Spleen (tissue), 11 donors: ENCODE measurements around the gene COL4A3. TPM values are rescaled to one million over a fixed set of nuclear protein-coding genes. Genes with fewer than 3 reads are reported as not detected.
A peak's percentile ranks its signal among the peaks of the same experiment; 100 is the strongest.

ENCODE experiments used
- DNase-seq: peaks from one replicate; pipeline ENCODE4 v3.0.0-alpha.2; 2020
- H3K27ac ChIP-seq, 8 donors: fragments of 200-600 bp; sonication (generic) in 7 of 8; 1 replicate in 4 of 8; 2 replicates in 4 of 8; pipeline versions ENCODE4 v1.5.0 to v1.8.0; 2016 to 2021; ENCODE audit warnings: inconsistent platforms in 4 of 8, mild to moderate bottlenecking in 4 of 8, moderate library complexity in 1 of 8
- H3K27me3 ChIP-seq, 7 donors: fragments of 200-600 bp; sonication (generic) in 6 of 7; replicated peaks in 1 of 7; 1 replicate in 4 of 7; 2 replicates in 3 of 7; pipeline versions ENCODE4 v1.5.0 to v1.8.0; 2016 to 2021; ENCODE audit warnings: inconsistent platforms in 3 of 7, mild to moderate bottlenecking in 1 of 7
- H3K36me3 ChIP-seq, 6 donors: fragments of 200-600 bp; sonication (generic) in 5 of 6; 1 replicate in 4 of 6; 2 replicates in 2 of 6; pipeline versions ENCODE4 v1.5.0 to v1.8.0; 2016 to 2021; ENCODE audit warnings: inconsistent platforms in 2 of 6
- H3K4me1 ChIP-seq, 6 donors: fragments of 200-600 bp; sonication (generic) in 5 of 6; 1 replicate in 3 of 6; 2 replicates in 3 of 6; pipeline versions ENCODE4 v1.5.0 to v1.8.0; 2016 to 2021; ENCODE audit warnings: inconsistent platforms in 3 of 6
- H3K4me3 ChIP-seq, 8 donors: fragments of 200-600 bp; sonication (generic) in 7 of 8; 1 replicate in 4 of 8; 2 replicates in 4 of 8; pipeline versions ENCODE4 v1.5.0 to v1.8.0; 2016 to 2021; ENCODE audit warnings: inconsistent platforms in 4 of 8, mild to moderate bottlenecking in 4 of 8, moderate library complexity in 2 of 8
- H3K9me3 ChIP-seq, 8 donors: fragments of 200-600 bp; sonication (generic) in 7 of 8; 1 replicate in 4 of 8; 2 replicates in 4 of 8; pipeline versions ENCODE4 v1.5.0 to v1.8.0; 2016 to 2021; ENCODE audit warnings: inconsistent platforms in 4 of 8
- POLR2A ChIP-seq, 3 donors: fragments of 450-650 bp; IDR thresholded peaks; one replicate each; pipeline ENCODE4 v1.5.1; 2017; ENCODE audit warnings: antibody characterized with exemption in 3 of 3, mild to moderate bottlenecking in 1 of 3
- POLR2AphosphoS5 ChIP-seq, 3 donors: sonication (generic); formaldehyde crosslinking; IDR thresholded peaks; one replicate each; pipeline ENCODE4 v1.5.1; 2017; ENCODE audit warnings: antibody characterized with exemption in 3 of 3
- WGBS, 5 donors: extraction: QIAGEN DNeasy Blood & Tissue Kit in 3 of 5; methylation state at CpG; one replicate each; pipeline versions ENCODE4 v1.1.5 to v1.1.7; 2013 to 2018; 5-methylcytosine and 5-hydroxymethylcytosine counted together
- intact Hi-C: fragments of 100-400 bp; cut with DNase I; formaldehyde crosslinking; loops from one replicate; pipeline ENCODE4 v1.15.0; 2023; ENCODE audit warnings: low total_unique reads
- polyA plus RNA-seq, 3 donors: library from polyadenylated mRNA; stranded (reverse); fragments of 200-250 nt; gene quantifications; one replicate each; pipeline ENCODE4 v1.2.1, GENCODE V29; 2013
- total RNA-seq, 7 donors: library from RNA; depleted of rRNA in 3 of 7; stranded (reverse); fragments of >200 nt in 3 of 7; fragmentation: NEBNext Ultra II Directional in 4 of 7; extraction: Animal tissue kit (Norgen Biotek cat#: 25700) in 4 of 7; gene quantifications; one replicate each; pipeline versions ENCODE4 v1.1.0 to v1.2.1, GENCODE V29; 2016 to 2021
- TF ChIP-seq, protein P1 (sequence below), 11 experiments: fragments of 200-600 bp in 7 of 11; fragments of 450-650 bp in 4 of 11; sonication (generic) in 4 of 11; IDR thresholded peaks in 8 of 11; conservative IDR thresholded peaks in 3 of 11; 1 replicate in 7 of 11; 2 replicates in 4 of 11; pipeline versions ENCODE4 v1.4.0 to v1.8.0; 2016 to 2021; ENCODE audit warnings: antibody characterized with exemption in 11 of 11, inconsistent platforms in 4 of 11, mild to moderate bottlenecking in 1 of 11
- donor health status: healthy with polysubstance abuse.
- donor health status: DM: no; HTN: no; CAD: no; lungs with moderate emphysema.
- donor health status: DM: no; HTN: no; CAD: no.
- donor health status: Bipolar disorder and iron deficiency.
- donor health status: healthy.
- donor health status: DM: no; HTN: no; CAD: no.
- donor health status: DM: yes; HTN: yes; CAD: no.

The COL4A3 gene
- total and polyA plus RNA-seq, 10 donors = 6.1 to 38.5 (median 23.2) TPM

- intact Hi-C loops = no loop called here
- no peak for DNase-seq
- no peaks in the 10 kb centered on the region for H3K36me3 ChIP-seq
- H3K27ac ChIP-seq = no peak overlapping the region
- TF ChIP-seq, protein P1, sequence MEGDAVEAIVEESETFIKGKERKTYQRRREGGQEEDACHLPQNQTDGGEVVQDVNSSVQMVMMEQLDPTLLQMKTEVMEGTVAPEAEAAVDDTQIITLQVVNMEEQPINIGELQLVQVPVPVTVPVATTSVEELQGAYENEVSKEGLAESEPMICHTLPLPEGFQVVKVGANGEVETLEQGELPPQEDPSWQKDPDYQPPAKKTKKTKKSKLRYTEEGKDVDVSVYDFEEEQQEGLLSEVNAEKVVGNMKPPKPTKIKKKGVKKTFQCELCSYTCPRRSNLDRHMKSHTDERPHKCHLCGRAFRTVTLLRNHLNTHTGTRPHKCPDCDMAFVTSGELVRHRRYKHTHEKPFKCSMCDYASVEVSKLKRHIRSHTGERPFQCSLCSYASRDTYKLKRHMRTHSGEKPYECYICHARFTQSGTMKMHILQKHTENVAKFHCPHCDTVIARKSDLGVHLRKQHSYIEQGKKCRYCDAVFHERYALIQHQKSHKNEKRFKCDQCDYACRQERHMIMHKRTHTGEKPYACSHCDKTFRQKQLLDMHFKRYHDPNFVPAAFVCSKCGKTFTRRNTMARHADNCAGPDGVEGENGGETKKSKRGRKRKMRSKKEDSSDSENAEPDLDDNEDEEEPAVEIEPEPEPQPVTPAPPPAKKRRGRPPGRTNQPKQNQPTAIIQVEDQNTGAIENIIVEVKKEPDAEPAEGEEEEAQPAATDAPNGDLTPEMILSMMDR (IDR thresholded peaks at IDR 0.05 in 8 of 11, conservative IDR thresholded peaks at IDR 0.05 in 3 of 11) = no peak
- no peaks in the 10 kb centered on the region for H3K27me3 ChIP-seq
- H3K9me3 ChIP-seq = peaks cover 0 to 20% (median 2%) of the 10 kb centered on the region in 8 donors
- 81 to 98% (median 89%) methylated on average over 2 of the region's 2 CpGs for WGBS, 5 donors
- H3K4me1 ChIP-seq = no peaks in the 10 kb centered on the region
- H3K4me3 ChIP-seq = no peak overlapping the region
Observed at GRCh38 chr2:227317834-227318233, 153.4 kb downstream of the COL4A3 start.

- TF ChIP-seq POLR2AphosphoS5 (IDR thresholded peaks at IDR 0.05) (no peak), POLR2A (IDR thresholded peaks at IDR 0.05) (no peak)
- TF ChIP-seq, protein P1 (IDR thresholded peaks at IDR 0.05 in 8 of 11, conservative IDR thresholded peaks at IDR 0.05 in 3 of 11) = no peak
- 79 to 91% (median 87%) methylated on average over 13 to 33 of the region's 33 CpGs for WGBS, 5 donors
Observed at GRCh38 chr2:227320305-227321094, 156.1 kb downstream of the COL4A3 start.

DNA sequence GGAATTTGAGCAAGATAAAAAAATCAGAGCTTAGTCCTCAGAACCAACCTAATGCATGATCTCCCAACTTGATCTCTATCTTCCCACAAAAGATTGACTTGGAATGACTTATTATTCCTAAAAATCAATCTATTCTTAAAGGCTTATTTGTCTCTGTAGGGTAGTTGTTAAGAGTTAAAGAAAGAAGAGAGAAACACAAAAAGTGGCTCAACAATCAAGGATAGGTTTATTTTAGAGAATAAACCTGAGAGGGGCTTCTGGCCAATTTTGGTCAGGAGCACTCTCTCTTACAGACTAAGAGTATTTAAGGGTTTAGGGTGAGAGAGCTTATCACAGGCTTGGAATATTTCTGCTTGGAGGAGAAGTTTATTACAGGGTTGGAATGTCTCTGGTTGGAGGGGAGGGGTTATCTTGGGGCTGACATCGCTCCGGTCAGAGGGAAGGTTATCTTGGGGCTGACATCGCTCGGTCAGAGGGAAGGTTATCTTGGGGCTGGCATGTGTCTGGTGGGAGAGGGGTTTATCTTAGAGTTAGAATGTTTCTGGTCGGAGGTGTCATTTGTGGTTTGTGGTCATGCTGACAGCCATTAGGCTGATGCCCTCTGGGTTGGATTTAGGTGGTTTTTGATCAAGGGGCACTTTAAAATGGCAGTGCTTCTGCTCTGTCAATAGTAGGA is 158.2 kb downstream of the COL4A3 start:
- no peaks in the 10 kb centered on the region for H3K36me3 ChIP-seq
- peaks cover 5 to 30% (median 26%) of the 10 kb centered on the region in 6 donors for H3K4me1 ChIP-seq
- H3K27ac ChIP-seq = no peak overlapping the region
- H3K27me3 ChIP-seq = no peaks in the 10 kb centered on the region
- DNase-seq = no peak
- H3K4me3 ChIP-seq = no peak overlapping the region
- TF ChIP-seq POLR2AphosphoS5 (IDR thresholded peaks at IDR 0.05) (no peak), POLR2A (IDR thresholded peaks at IDR 0.05) (no peak)
- TF ChIP-seq, protein P1 (IDR thresholded peaks at IDR 0.05 in 8 of 11, conservative IDR thresholded peaks at IDR 0.05 in 3 of 11) = no peak
- H3K9me3 ChIP-seq = peaks cover 0 to 18% (median 1%) of the 10 kb centered on the region in 8 donors
- WGBS, 5 donors = 75 to 89% (median 87%) methylated on average over 5 of the region's 5 CpGs
- intact Hi-C loops = no loop called here

More at GRCh38 chr2:227320305-227321094, 156.1 kb downstream of the COL4A3 start:
- Histone ChIP-seq H3K36me3 (no peaks in the 10 kb centered on the region), H3K4me1 (peaks cover 4 to 9% (median 7%) of the 10 kb centered on the region in 6 donors), H3K27me3 (no peaks in the 10 kb centered on the region), H3K9me3 (peaks cover 0 to 20% (median 2%) of the 10 kb centered on the region in 8 donors), H3K27ac (no peak overlapping the region), H3K4me3 (no peak overlapping the region)
- intact Hi-C loops = no loop called here
- DNase-seq = peak; percentile 78

- Histone ChIP-seq H3K27me3 (no peaks in the 10 kb centered on the region), H3K9me3 (peaks cover 0 to 15% (median 0%) of the 10 kb centered on the region in 8 donors), H3K4me1 (peaks cover 5 to 42% (median 30%) of the 10 kb centered on the region in 6 donors), H3K36me3 (peaks cover 0 to 5% (median under 1%) of the 10 kb centered on the region in 6 donors), H3K4me3 (no peak overlapping the region), H3K27ac (no peak overlapping the region)
- DNase-seq = no peak
- intact Hi-C loops = no loop called here
- TF ChIP-seq, protein P1 (IDR thresholded peaks at IDR 0.05 in 8 of 11, conservative IDR thresholded peaks at IDR 0.05 in 3 of 11) = no peak
- TF ChIP-seq POLR2AphosphoS5 (IDR thresholded peaks at IDR 0.05) (no peak), POLR2A (IDR thresholded peaks at IDR 0.05) (no peak)
- 90 to 96% (median 95%) methylated on average over 4 of the region's 4 CpGs for WGBS, 5 donors
Observed at GRCh38 chr2:227323818-227324217, 159.4 kb downstream of the COL4A3 start.
